CD4-positive, alpha-beta T cell treated with Interleukin-17A for 4 hours (primary cell): ENCODE data around the gene LYSMD3.
"Not testable (repeated sequence)": the region's sequence is repeated elsewhere in the genome, so short reads cannot be mapped to it uniquely, and the experiment has no call there.

Experiments used
- DNase-seq: peaks from one replicate; pipeline ENCODE4 v3.0.0-alpha.2; 2020; ENCODE audit warnings: mixed read lengths

LYSMD3 gene

GRCh38 chr5:90529194-90529938 lies at the start of gene LYSMD3:
LYSMD3 (minus strand) TSS chr5:90529584; CDS start chr5:90525289, 4,295 bp downstream.
- DNase-seq = peak; percentile 97

- not testable (repeated sequence) for DNase-seq
These were observed 47.2 kb upstream of the LYSMD3 start for GRCh38 chr5:90576566-90576965.

GRCh38 chr5:90575712-90576111 lies 46.3 kb upstream of the LYSMD3 start:
- DNase-seq = no peak

- no peak for DNase-seq
These were observed 41.9 kb upstream of the LYSMD3 start for GRCh38 chr5:90571147-90571773.

GRCh38 chr5:90570034-90570433 lies 40.6 kb upstream of the LYSMD3 start:
- DNase-seq = no peak

GRCh38 chr5:90569084-90569483 lies 39.7 kb upstream of the LYSMD3 start:
- no peak for DNase-seq

GRCh38 chr5:90565491-90565890 lies 36.1 kb upstream of the LYSMD3 start:
- DNase-seq = no peak

GRCh38 chr5:90563108-90563507 lies 33.7 kb upstream of the LYSMD3 start:
- DNase-seq = no peak

- no peak for DNase-seq
These were observed 33.0 kb upstream of the LYSMD3 start for GRCh38 chr5:90562341-90562740.

GRCh38 chr5:90561766-90562165 lies 32.4 kb upstream of the LYSMD3 start:
- no peak for DNase-seq

GRCh38 chr5:90560771-90561170 lies 31.4 kb upstream of the LYSMD3 start:
- DNase-seq = no peak

- no peak for DNase-seq
These were observed 29.2 kb upstream of the LYSMD3 start, which contains the start of gene ADGRV1 for GRCh38 chr5:90558344-90559192. ADGRV1 (plus strand) TSS chr5:90558797; CDS start chr5:90558896, 99 bp downstream.

GRCh38 chr5:90557871-90558270 lies 28.5 kb upstream of the LYSMD3 start:
- DNase-seq = no peak

- DNase-seq = no peak
These were observed 28.0 kb upstream of the LYSMD3 start for GRCh38 chr5:90557391-90557790.

- no peak for DNase-seq
These were observed 26.3 kb upstream of the LYSMD3 start for GRCh38 chr5:90555666-90556065.

GRCh38 chr5:90554358-90555006 lies 25.1 kb upstream of the LYSMD3 start:
- DNase-seq = no peak

GRCh38 chr5:90553711-90554110 lies 24.3 kb upstream of the LYSMD3 start:
- no peak for DNase-seq

- no peak for DNase-seq
These were observed 22.0 kb upstream of the LYSMD3 start for GRCh38 chr5:90551376-90551775.

GRCh38 chr5:90550963-90551362 lies 21.6 kb upstream of the LYSMD3 start:
- DNase-seq = no peak

- DNase-seq = no peak
These were observed 20.4 kb upstream of the LYSMD3 start for GRCh38 chr5:90549729-90550275.

GRCh38 chr5:90549223-90549622 lies 19.8 kb upstream of the LYSMD3 start:
- DNase-seq = no peak

GRCh38 chr5:90548069-90548593 lies 18.7 kb upstream of the LYSMD3 start:
- DNase-seq = no peak
